ENCODE data around the gene NSD2. TPM values are rescaled to one million over a fixed set of nuclear protein-coding genes. Genes with fewer than 3 reads are reported as not detected.
A peak's percentile ranks its signal among the peaks of the same experiment; 100 is the strongest.

NSD2 gene
- total and polyA plus RNA-seq, 2 donors (not counting 1 experiment from before 2014, with no cell fraction given) = 14.2 to 64.8 TPM

DNA sequence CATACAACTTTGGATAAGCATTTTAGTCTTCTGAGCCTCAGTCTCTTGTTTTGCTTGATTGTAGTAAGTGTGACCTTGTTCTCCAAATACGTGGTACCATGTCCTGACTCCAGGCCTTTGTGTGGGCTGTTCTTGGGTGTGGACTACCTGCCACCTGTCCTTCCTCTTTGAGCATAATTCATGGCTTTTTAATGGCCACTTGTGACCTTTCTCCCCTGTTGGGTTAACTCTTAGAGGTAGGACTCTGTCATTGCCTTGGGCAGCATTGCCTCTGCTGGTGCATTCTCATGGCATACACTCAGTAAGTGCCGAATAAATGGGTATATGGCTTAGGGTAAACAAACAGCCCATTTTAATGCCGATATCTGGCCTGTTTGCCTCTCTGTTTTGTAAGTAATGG, 3.0 kb downstream of the NSD2 start:
- Mint-ChIP-seq H3K27ac (peak overlapping the region; percentile 50), H3K4me3 (no peak overlapping the region), H3K4me1 (peaks cover 31% of the 10 kb centered on the region), H3K27me3 (no peaks in the 10 kb centered on the region), H3K9me3 (ENCODE audit: insufficient read depth) (no peaks in the 10 kb centered on the region)
- Histone ChIP-seq H3K36me3 (replicated peaks in 1 of 2; ENCODE audit: control extremely low read depth in 1 of 2, control insufficient read depth in 1 of 2, extremely low read depth in 1 of 2, insufficient read depth in 2 of 2, low read length in 1 of 2) (no peaks in the 10 kb centered on the region), H3K4me3 (ENCODE audit: control extremely low read depth in 1 of 5, extremely low read depth in 1 of 5, insufficient read depth in 1 of 5, low read depth in 2 of 5, low read length in 4 of 5) (no peak overlapping the region), H3K79me2 (ENCODE audit: control insufficient read depth, insufficient read depth, low read length) (peaks cover 59% of the 10 kb centered on the region), H4K20me1 (ENCODE audit: control insufficient read depth, insufficient read depth, low read length, poor library complexity, severe bottlenecking) (peaks cover 5% of the 10 kb centered on the region), H3K9me3 (ENCODE audit: control extremely low read depth in 1 of 3, control insufficient read depth in 2 of 3, insufficient read depth in 1 of 3, low read length in 2 of 3) (no peaks in the 10 kb centered on the region), H2AFZ (ENCODE audit: insufficient read depth, low read depth, low read length, poor library complexity, severe bottlenecking) (no peak overlapping the region), H3K4me2 (replicated peaks; ENCODE audit: low read depth, low read length, poor library complexity, severe bottlenecking) (no peak overlapping the region), H3K27ac (ENCODE audit: low read length in 2 of 2) (no peak overlapping the region), H3K9ac (ENCODE audit: low read length) (no peak overlapping the region), H3K4me1 (ENCODE audit: control insufficient read depth in 2 of 2, insufficient read depth in 2 of 2, low read length in 2 of 2) (peaks cover 12 to 26% of the 10 kb centered on the region in 2 donors), H3K27me3 (replicated peaks in 1 of 4; ENCODE audit: control extremely low read depth in 1 of 4, control insufficient read depth in 3 of 4, insufficient read depth in 4 of 4, low read length in 3 of 4) (no peaks in the 10 kb centered on the region)
- WGBS (ENCODE audit: insufficient coverage) = 90% methylated on average over 3 of the region's 3 CpGs
- no peak for TF ChIP-seq EZH2 (IDR thresholded peaks at IDR 0.05; ENCODE audit: borderline replicate concordance, insufficient read depth, low read depth, low read length, poor library complexity, severe bottlenecking)
- TF ChIP-seq, protein P1, sequence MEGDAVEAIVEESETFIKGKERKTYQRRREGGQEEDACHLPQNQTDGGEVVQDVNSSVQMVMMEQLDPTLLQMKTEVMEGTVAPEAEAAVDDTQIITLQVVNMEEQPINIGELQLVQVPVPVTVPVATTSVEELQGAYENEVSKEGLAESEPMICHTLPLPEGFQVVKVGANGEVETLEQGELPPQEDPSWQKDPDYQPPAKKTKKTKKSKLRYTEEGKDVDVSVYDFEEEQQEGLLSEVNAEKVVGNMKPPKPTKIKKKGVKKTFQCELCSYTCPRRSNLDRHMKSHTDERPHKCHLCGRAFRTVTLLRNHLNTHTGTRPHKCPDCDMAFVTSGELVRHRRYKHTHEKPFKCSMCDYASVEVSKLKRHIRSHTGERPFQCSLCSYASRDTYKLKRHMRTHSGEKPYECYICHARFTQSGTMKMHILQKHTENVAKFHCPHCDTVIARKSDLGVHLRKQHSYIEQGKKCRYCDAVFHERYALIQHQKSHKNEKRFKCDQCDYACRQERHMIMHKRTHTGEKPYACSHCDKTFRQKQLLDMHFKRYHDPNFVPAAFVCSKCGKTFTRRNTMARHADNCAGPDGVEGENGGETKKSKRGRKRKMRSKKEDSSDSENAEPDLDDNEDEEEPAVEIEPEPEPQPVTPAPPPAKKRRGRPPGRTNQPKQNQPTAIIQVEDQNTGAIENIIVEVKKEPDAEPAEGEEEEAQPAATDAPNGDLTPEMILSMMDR (IDR thresholded peaks at IDR 0.05) = no peak
- ChIA-PET POLR2A (no interaction called here), CTCF (interaction anchor here (1.3 kb wide), 1 partner anchor 130 kb away, joined by 4 read pairs; no protein-coding TSS in a partner anchor)
- ATAC-seq (ENCODE audit: low read depth) (no peak), DNase-seq (no peak)
- intact Hi-C loops (cut with micrococcal nuclease) = loop anchor here (5.0 kb wide), 2 partner anchors 133 to 152 kb away; partner anchors contain the start of genes NELFA, TACC3 and TMEM129

DNA sequence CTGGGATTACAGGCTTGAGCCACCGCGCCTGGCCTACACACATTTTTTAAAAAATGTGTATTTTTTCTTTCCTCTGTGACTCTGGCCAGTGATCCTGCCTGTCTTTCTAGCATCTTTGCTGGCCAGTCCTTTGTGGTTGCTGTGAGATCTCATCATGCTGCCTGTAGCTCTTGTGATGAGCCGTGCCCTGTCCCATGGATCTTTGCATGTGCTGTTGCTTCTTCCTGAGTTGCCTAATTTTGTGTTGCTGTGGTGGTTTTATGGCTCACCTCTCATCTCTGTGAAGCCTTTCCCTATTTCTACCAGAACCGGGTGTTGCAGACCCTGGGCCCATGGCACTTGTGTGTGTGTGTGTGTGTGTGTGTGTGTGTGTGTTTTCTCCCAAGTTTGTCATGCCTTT, 8.3 kb downstream of the NSD2 start:
- ChIA-PET CTCF (interaction anchor here (0.9 to 1.4 kb wide), 2 partner anchors 19 to 186 kb away, joined by 3 read pairs; no protein-coding TSS in a partner anchor), POLR2A (no interaction called here)
- Mint-ChIP-seq H3K9me3 (ENCODE audit: insufficient read depth) (no peaks in the 10 kb centered on the region), H3K27me3 (no peaks in the 10 kb centered on the region), H3K4me3 (no peak overlapping the region), H3K27ac (no peak overlapping the region), H3K4me1 (peaks cover 23% of the 10 kb centered on the region)
- ATAC-seq (ENCODE audit: low read depth) (no peak), DNase-seq (no peak)
- Histone ChIP-seq H3K4me1 (ENCODE audit: control insufficient read depth in 2 of 2, insufficient read depth in 2 of 2, low read length in 2 of 2) (no peaks in the 10 kb centered on the region), H3K27ac (ENCODE audit: low read length in 2 of 2) (no peak overlapping the region), H2AFZ (ENCODE audit: insufficient read depth, low read depth, low read length, poor library complexity, severe bottlenecking) (no peak overlapping the region), H3K9ac (ENCODE audit: low read length) (no peak overlapping the region), H3K9me3 (ENCODE audit: control extremely low read depth in 1 of 3, control insufficient read depth in 2 of 3, insufficient read depth in 1 of 3, low read length in 2 of 3) (no peaks in the 10 kb centered on the region), H3K27me3 (replicated peaks in 1 of 4; ENCODE audit: control extremely low read depth in 1 of 4, control insufficient read depth in 3 of 4, insufficient read depth in 4 of 4, low read length in 3 of 4) (no peaks in the 10 kb centered on the region), H4K20me1 (ENCODE audit: control insufficient read depth, insufficient read depth, low read length, poor library complexity, severe bottlenecking) (peaks cover 8% of the 10 kb centered on the region), H3K4me2 (replicated peaks; ENCODE audit: low read depth, low read length, poor library complexity, severe bottlenecking) (no peak overlapping the region), H3K36me3 (replicated peaks in 1 of 2; ENCODE audit: control extremely low read depth in 1 of 2, control insufficient read depth in 1 of 2, extremely low read depth in 1 of 2, insufficient read depth in 2 of 2, low read length in 1 of 2) (no peaks in the 10 kb centered on the region), H3K4me3 (ENCODE audit: control extremely low read depth in 1 of 5, extremely low read depth in 1 of 5, insufficient read depth in 1 of 5, low read depth in 2 of 5, low read length in 4 of 5) (no peak overlapping the region), H3K79me2 (ENCODE audit: control insufficient read depth, insufficient read depth, low read length) (peaks cover 95% of the 10 kb centered on the region)
- no CpG with 5 or more reads among the region's 4 CpGs for WGBS (ENCODE audit: insufficient coverage)
- intact Hi-C loops (cut with micrococcal nuclease) = no loop called here
- TF ChIP-seq, protein P1 (IDR thresholded peaks at IDR 0.05) = no peak
